ENCODE data around the gene ARHGAP6.
"Not testable (repeated sequence)": the region's sequence is repeated elsewhere in the genome, so short reads cannot be mapped to it uniquely, and the experiment has no call there.

DNA sequence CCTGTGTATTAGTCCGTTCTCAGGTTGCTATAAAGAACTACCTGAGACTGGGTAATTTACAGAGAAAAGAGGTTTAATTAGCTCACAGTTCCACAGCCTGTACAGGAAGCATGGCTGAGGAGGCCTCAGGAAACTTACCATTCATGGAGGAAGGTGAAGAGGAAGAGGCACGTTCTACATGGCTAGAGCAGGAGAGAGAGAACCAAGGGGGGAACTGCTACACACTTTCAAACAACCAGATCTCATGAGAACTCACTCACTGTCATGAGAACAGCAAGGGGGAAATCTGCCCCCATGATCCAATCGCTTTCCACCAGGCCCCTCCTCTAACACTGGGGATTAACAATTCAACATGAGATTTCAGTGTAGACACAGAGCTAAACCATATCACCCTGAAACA, 51.5 kb downstream of the ARHGAP6 start:
- TF ChIP-seq, protein P1, sequence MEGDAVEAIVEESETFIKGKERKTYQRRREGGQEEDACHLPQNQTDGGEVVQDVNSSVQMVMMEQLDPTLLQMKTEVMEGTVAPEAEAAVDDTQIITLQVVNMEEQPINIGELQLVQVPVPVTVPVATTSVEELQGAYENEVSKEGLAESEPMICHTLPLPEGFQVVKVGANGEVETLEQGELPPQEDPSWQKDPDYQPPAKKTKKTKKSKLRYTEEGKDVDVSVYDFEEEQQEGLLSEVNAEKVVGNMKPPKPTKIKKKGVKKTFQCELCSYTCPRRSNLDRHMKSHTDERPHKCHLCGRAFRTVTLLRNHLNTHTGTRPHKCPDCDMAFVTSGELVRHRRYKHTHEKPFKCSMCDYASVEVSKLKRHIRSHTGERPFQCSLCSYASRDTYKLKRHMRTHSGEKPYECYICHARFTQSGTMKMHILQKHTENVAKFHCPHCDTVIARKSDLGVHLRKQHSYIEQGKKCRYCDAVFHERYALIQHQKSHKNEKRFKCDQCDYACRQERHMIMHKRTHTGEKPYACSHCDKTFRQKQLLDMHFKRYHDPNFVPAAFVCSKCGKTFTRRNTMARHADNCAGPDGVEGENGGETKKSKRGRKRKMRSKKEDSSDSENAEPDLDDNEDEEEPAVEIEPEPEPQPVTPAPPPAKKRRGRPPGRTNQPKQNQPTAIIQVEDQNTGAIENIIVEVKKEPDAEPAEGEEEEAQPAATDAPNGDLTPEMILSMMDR (CRISPR knock-in tag; IDR thresholded peaks at IDR 0.05), result not testable (repeated sequence)
- TF ChIP-seq, protein P2, sequence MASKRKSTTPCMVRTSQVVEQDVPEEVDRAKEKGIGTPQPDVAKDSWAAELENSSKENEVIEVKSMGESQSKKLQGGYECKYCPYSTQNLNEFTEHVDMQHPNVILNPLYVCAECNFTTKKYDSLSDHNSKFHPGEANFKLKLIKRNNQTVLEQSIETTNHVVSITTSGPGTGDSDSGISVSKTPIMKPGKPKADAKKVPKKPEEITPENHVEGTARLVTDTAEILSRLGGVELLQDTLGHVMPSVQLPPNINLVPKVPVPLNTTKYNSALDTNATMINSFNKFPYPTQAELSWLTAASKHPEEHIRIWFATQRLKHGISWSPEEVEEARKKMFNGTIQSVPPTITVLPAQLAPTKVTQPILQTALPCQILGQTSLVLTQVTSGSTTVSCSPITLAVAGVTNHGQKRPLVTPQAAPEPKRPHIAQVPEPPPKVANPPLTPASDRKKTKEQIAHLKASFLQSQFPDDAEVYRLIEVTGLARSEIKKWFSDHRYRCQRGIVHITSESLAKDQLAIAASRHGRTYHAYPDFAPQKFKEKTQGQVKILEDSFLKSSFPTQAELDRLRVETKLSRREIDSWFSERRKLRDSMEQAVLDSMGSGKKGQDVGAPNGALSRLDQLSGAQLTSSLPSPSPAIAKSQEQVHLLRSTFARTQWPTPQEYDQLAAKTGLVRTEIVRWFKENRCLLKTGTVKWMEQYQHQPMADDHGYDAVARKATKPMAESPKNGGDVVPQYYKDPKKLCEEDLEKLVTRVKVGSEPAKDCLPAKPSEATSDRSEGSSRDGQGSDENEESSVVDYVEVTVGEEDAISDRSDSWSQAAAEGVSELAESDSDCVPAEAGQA (IDR thresholded peaks at IDR 0.05; ENCODE audit: low read depth), result not testable (repeated sequence)
- TF ChIP-seq, protein P2 (CRISPR knock-in tag; IDR thresholded peaks at IDR 0.05; ENCODE audit: borderline replicate concordance), result not testable (repeated sequence)
- not testable (repeated sequence) for TF ChIP-seq SMARCC2 (IDR thresholded peaks at IDR 0.05); CEBPG (CRISPR knock-in tag; IDR thresholded peaks at IDR 0.05); CHD2 (IDR thresholded peaks at IDR 0.05; ENCODE audit: low read depth, low read length); ZNF354B (CRISPR knock-in tag; IDR thresholded peaks at IDR 0.05); CHD4 (IDR thresholded peaks at IDR 0.05; ENCODE audit: borderline replicate concordance, low read length); ZBTB14 (CRISPR knock-in tag; IDR thresholded peaks at IDR 0.05); ZNF446 (CRISPR knock-in tag; IDR thresholded peaks at IDR 0.05); PAX8 (CRISPR knock-in tag; IDR thresholded peaks at IDR 0.05; ENCODE audit: borderline replicate concordance); GLI4 (CRISPR knock-in tag; IDR thresholded peaks at IDR 0.05; ENCODE audit: borderline replicate concordance)
- TF ChIP-seq, protein P3, sequence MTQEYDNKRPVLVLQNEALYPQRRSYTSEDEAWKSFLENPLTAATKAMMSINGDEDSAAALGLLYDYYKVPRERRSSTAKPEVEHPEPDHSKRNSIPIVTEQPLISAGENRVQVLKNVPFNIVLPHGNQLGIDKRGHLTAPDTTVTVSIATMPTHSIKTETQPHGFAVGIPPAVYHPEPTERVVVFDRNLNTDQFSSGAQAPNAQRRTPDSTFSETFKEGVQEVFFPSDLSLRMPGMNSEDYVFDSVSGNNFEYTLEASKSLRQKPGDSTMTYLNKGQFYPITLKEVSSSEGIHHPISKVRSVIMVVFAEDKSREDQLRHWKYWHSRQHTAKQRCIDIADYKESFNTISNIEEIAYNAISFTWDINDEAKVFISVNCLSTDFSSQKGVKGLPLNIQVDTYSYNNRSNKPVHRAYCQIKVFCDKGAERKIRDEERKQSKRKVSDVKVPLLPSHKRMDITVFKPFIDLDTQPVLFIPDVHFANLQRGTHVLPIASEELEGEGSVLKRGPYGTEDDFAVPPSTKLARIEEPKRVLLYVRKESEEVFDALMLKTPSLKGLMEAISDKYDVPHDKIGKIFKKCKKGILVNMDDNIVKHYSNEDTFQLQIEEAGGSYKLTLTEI (CRISPR knock-in tag; conservative IDR thresholded peaks at IDR 0.05), result not testable (repeated sequence)
- TF ChIP-seq, protein P4, sequence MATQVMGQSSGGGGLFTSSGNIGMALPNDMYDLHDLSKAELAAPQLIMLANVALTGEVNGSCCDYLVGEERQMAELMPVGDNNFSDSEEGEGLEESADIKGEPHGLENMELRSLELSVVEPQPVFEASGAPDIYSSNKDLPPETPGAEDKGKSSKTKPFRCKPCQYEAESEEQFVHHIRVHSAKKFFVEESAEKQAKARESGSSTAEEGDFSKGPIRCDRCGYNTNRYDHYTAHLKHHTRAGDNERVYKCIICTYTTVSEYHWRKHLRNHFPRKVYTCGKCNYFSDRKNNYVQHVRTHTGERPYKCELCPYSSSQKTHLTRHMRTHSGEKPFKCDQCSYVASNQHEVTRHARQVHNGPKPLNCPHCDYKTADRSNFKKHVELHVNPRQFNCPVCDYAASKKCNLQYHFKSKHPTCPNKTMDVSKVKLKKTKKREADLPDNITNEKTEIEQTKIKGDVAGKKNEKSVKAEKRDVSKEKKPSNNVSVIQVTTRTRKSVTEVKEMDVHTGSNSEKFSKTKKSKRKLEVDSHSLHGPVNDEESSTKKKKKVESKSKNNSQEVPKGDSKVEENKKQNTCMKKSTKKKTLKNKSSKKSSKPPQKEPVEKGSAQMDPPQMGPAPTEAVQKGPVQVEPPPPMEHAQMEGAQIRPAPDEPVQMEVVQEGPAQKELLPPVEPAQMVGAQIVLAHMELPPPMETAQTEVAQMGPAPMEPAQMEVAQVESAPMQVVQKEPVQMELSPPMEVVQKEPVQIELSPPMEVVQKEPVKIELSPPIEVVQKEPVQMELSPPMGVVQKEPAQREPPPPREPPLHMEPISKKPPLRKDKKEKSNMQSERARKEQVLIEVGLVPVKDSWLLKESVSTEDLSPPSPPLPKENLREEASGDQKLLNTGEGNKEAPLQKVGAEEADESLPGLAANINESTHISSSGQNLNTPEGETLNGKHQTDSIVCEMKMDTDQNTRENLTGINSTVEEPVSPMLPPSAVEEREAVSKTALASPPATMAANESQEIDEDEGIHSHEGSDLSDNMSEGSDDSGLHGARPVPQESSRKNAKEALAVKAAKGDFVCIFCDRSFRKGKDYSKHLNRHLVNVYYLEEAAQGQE (IDR thresholded peaks at IDR 0.05; ENCODE audit: borderline replicate concordance in 1 of 2, low read depth in 1 of 2, low read length in 2 of 2), result not testable (repeated sequence)

All from HepG2 (cell line).